Testis (tissue), 3 donors: Measurements from ENCODE around the gene TMEM184A. TPM values are rescaled to one million over a fixed set of nuclear protein-coding genes. Genes with fewer than 3 reads are reported as not detected.

Experiments used
- DNase-seq: peaks from one replicate; pipeline ENCODE4 v3.0.0-alpha.2; 2019
- H3K27ac ChIP-seq, 2 donors: fragments of 200-600 bp; sonication (generic); one replicate each; pipeline ENCODE4 v1.5.1; 2019
- H3K27me3 ChIP-seq: fragments of 200-600 bp; sonication (generic); one replicate; pipeline ENCODE4 v1.5.1; 2019
- H3K36me3 ChIP-seq: fragments of 200-600 bp; sonication (generic); one replicate; pipeline ENCODE4 v1.5.1; 2017; ENCODE audit warnings: low read depth; ENCODE audit errors: missing control alignments
- H3K4me1 ChIP-seq: fragments of 200-600 bp; sonication (generic); one replicate; pipeline ENCODE4 v1.5.1; 2019
- H3K4me3 ChIP-seq, 2 donors: fragments of 200-600 bp; sonication (generic); one replicate each; pipeline ENCODE4 v1.5.1; 2017 to 2019
- H3K9me3 ChIP-seq: fragments of 200-600 bp; sonication (generic); one replicate; pipeline ENCODE4 v1.5.1; 2017
- POLR2A ChIP-seq: fragments of 450-650 bp; IDR thresholded peaks from one replicate; pipeline ENCODE4 v1.6.1; 2017; ENCODE audit warnings: antibody characterized with exemption, mild to moderate bottlenecking, moderate library complexity
- WGBS, 2 donors: methylation state at CpG; one replicate each; pipeline ENCODE4 v1.1.5; 2018; 5-methylcytosine and 5-hydroxymethylcytosine counted together
- intact Hi-C: fragments of 100-400 bp; cut with DNase I; formaldehyde crosslinking; loops from one replicate; pipeline ENCODE4 v1.15.1; 2023; ENCODE audit warnings: low total_unique reads
- polyA plus RNA-seq: library from polyadenylated mRNA; stranded (reverse); fragments of 350-450 nt; fragmentation: Illumina TruSeq; extraction: RNeasy Lipid Tissue Mini Kit (QIAGEN cat#74804); gene quantifications from one replicate; pipeline ENCODE4 v1.2.3, GENCODE V29; 2014; ENCODE audit warnings: low read depth, low replicate concordance; ENCODE audit not compliant: insufficient read depth
- total RNA-seq, 2 donors: library from RNA; depleted of rRNA; stranded (reverse); fragments of >200 nt; gene quantifications; one replicate each; pipeline ENCODE4 v1.2.3, GENCODE V29; 2016
- TF ChIP-seq, protein P1 (sequence below), 3 experiments: fragments of 450-650 bp in 2 of 3; fragments of 200-600 bp in 1 of 3; sonication (generic) in 1 of 3; IDR thresholded peaks; one replicate each; pipeline ENCODE4 v1.5.1; 2016 to 2019; ENCODE audit warnings: antibody characterized with exemption in 3 of 3, mild to moderate bottlenecking in 2 of 3, moderate library complexity in 1 of 3

The TMEM184A gene
- total and polyA plus RNA-seq, 3 donors from 2014 or later = 7.1 to 20.9 (median 18.7) TPM

DNA sequence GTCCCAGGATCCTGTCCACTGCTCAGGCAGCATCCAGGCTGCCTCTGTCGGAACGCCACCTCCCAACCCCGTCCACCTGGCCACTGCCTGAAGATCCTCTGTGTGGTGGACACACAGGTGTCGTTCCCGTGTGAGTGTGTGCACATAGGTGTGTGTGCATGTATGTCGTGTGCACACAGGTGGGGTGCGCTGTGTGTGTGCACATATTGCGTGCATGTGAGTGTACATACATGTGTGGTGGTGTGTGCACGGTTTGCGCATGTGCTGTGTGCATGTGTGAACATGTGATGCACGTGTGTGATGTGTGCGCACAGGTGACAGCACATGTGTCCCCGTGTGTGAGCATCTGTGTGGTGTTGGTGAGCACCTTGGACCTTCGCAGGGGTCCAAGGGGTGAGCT, 7.1 kb downstream of the TMEM184A start:
- no peaks in the 10 kb centered on the region for H3K36me3 ChIP-seq
- WGBS, 2 donors = 73 to 85% methylated on average over 6 to 14 of the region's 14 CpGs
- no peak overlapping the region for H3K4me3 ChIP-seq
- DNase-seq = no peak
- no peaks in the 10 kb centered on the region for H3K27me3 ChIP-seq
- no peak overlapping the region for H3K27ac ChIP-seq
- no peak for TF ChIP-seq POLR2A
- TF ChIP-seq, protein P1, sequence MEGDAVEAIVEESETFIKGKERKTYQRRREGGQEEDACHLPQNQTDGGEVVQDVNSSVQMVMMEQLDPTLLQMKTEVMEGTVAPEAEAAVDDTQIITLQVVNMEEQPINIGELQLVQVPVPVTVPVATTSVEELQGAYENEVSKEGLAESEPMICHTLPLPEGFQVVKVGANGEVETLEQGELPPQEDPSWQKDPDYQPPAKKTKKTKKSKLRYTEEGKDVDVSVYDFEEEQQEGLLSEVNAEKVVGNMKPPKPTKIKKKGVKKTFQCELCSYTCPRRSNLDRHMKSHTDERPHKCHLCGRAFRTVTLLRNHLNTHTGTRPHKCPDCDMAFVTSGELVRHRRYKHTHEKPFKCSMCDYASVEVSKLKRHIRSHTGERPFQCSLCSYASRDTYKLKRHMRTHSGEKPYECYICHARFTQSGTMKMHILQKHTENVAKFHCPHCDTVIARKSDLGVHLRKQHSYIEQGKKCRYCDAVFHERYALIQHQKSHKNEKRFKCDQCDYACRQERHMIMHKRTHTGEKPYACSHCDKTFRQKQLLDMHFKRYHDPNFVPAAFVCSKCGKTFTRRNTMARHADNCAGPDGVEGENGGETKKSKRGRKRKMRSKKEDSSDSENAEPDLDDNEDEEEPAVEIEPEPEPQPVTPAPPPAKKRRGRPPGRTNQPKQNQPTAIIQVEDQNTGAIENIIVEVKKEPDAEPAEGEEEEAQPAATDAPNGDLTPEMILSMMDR (IDR thresholded peaks at IDR 0.05) = no peak
- intact Hi-C loops = no loop called here
- H3K9me3 ChIP-seq = no peaks in the 10 kb centered on the region
- peaks cover 14% of the 10 kb centered on the region for H3K4me1 ChIP-seq

DNA sequence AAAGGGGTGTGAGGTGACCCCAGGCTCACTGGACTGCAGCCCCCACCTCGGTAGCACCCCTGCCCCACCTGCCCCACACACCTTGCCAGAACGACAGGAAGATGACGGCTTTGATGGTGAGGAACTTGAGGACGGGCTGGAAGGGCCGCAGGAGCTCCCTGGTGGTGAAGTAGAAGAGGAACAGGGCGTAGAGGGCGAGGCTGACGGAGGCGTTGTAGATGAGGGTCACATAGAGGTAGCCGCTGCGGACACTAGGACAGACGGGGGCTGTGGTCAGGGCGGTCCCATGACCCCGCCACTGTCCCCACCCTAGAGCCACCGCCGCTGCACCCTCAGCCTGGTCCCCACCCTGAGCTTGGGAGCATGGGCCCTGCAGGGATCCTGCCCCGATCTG, 7.6 kb downstream of the TMEM184A start:
- intact Hi-C loops = no loop called here
- H3K4me3 ChIP-seq = no peak overlapping the region
- WGBS, 2 donors = 79 to 83% methylated on average over 16 to 17 of the region's 17 CpGs
- no peaks in the 10 kb centered on the region for H3K36me3 ChIP-seq
- H3K9me3 ChIP-seq = no peaks in the 10 kb centered on the region
- H3K27ac ChIP-seq = no peak overlapping the region
- peaks cover 14% of the 10 kb centered on the region for H3K4me1 ChIP-seq
- no peaks in the 10 kb centered on the region for H3K27me3 ChIP-seq
- TF ChIP-seq POLR2A = no peak
- TF ChIP-seq, protein P1 (IDR thresholded peaks at IDR 0.05) = no peak
- no peak for DNase-seq

DNA sequence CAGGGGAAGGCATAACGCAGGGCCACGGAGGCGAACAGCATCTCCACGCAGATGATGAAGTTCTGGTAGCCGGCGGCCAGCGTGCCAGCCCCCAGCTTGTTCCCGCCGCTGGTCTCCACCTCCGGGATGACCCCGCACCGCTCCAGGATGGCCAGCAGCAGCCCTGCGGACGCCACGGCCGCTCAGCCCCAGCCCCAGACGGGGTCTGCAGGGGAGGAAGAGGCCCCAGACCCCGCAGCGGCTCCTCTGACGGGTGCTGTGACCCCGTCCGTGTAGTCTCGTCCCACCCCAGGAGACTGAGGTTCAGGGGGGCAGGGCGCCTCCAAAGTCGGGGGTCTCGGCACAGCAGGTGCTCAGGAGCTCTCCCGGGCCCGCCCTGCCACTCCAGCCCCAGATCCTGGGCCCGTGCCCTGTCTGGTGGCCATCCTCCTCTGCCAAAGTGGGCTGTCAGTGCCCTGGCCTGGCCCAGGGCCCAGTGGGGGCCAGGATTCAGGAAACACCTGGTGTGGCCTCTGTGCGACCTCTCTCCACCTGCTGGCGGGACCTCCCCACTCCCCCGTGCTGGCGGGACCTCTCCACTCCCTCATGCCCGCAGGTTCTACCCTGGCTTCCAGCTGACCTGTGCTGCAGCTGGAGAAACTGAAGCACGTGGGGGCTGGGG, 8.1 kb downstream of the TMEM184A start:
- Histone ChIP-seq H3K36me3 (no peaks in the 10 kb centered on the region), H3K4me1 (peaks cover 14% of the 10 kb centered on the region), H3K4me3 (no peak overlapping the region), H3K27me3 (no peaks in the 10 kb centered on the region), H3K9me3 (no peaks in the 10 kb centered on the region), H3K27ac (no peak overlapping the region)
- 74 to 81% methylated on average over 10 to 26 of the region's 35 CpGs for WGBS, 2 donors
- intact Hi-C loops = no loop called here
- TF ChIP-seq, protein P1 (IDR thresholded peaks at IDR 0.05) = no peak
- TF ChIP-seq POLR2A = no peak
- DNase-seq = no peak

DNA sequence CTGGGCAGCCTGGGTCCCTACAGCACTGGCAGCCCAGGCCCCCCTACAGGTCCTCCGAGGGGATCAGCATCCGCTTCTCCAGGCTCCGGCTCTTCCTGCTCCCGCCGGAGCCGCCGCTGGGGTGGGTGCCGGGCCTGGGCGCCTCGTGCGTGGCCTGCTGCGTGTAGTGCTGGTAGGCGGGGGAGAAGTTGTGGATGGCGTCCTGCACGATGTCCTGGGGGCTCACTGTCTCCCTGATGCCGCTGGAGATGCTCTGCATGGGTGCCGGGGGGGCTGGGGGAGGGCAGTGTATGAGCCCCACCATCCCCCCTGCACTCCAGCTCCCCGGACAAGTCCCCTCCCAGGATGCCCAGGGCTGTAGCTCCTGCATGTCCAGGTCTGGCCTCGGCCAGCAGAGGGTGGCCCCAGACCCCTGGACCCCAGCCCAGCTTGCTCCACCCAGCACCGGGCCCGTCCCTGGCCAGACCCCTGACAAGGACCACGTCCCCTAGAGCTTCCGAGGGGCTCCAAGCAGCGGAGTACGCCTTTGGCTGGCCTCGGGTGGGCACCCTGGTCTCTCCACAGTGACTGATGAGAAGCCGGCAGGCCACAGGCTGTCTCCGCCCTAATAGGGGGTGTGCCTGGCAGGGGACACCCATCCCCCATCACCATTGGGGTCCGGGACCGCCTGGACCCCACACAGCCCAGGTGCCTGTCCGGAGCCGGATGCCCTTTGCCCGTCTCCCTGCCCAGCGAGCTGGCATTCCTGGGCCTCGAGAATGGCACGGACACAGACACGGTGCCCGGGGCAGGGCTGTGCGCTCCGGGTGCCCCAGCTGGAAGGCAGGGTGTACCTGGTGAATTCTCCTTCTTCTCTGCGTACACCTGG, 8.9 kb downstream of the TMEM184A start:
- no peak overlapping the region for H3K4me3 ChIP-seq
- H3K27ac ChIP-seq = no peak overlapping the region
- no peaks in the 10 kb centered on the region for H3K36me3 ChIP-seq
- no peak for TF ChIP-seq POLR2A
- TF ChIP-seq, protein P1 (IDR thresholded peaks at IDR 0.05) = no peak
- intact Hi-C loops = no loop called here
- no peaks in the 10 kb centered on the region for H3K27me3 ChIP-seq
- DNase-seq = no peak
- H3K9me3 ChIP-seq = no peaks in the 10 kb centered on the region
- WGBS, 2 donors = 86 to 97% methylated on average over 13 to 28 of the region's 41 CpGs
- H3K4me1 ChIP-seq = peaks cover 14% of the 10 kb centered on the region
